ENCODE measurements around the gene SOCS6. TPM values are rescaled to one million over a fixed set of nuclear protein-coding genes. Genes with fewer than 3 reads are reported as not detected.

The SOCS6 gene
- total RNA-seq, 1 donor from 2014 or later: 5.5 TPM

- Histone ChIP-seq H3K36me3 (no peaks in the 10 kb centered on the region), H3K4me1 (no peaks in the 10 kb centered on the region), H3K27me3 (no peaks in the 10 kb centered on the region), H3K27ac (no peak overlapping the region), H3K9me3 (no peaks in the 10 kb centered on the region), H3K4me3 (no peak overlapping the region)
- intact Hi-C loops (cut with DNase I): no loop called here
- no peak for DNase-seq (ENCODE audit: low spot score in 2 of 2)
- no peak for TF ChIP-seq CTCF (IDR thresholded peaks at IDR 0.05)
These were observed 8.6 kb upstream of the SOCS6 start for GRCh38 chr18:70280007-70280925.

GRCh38 chr18:70284976-70285620, 3.7 kb upstream of the SOCS6 start:
- no peak overlapping the region for H3K27ac ChIP-seq
- no peak for DNase-seq (ENCODE audit: low spot score in 2 of 2)
- H3K9me3 ChIP-seq: no peaks in the 10 kb centered on the region
- no peaks in the 10 kb centered on the region for H3K36me3 ChIP-seq
- H3K4me1 ChIP-seq: peaks cover 0 to 2% of the 10 kb centered on the region in 2 donors
- intact Hi-C loops (cut with DNase I): no loop called here
- no peak for TF ChIP-seq CTCF (IDR thresholded peaks at IDR 0.05)
- no peak overlapping the region for H3K4me3 ChIP-seq
- no peaks in the 10 kb centered on the region for H3K27me3 ChIP-seq

- intact Hi-C loops (cut with DNase I): loop anchor here (2.0 kb wide), 3 partner anchors 39 to 135 kb away; no protein-coding TSS in a partner anchor
- Histone ChIP-seq H3K27me3 (no peaks in the 10 kb centered on the region), H3K4me3 (peak overlapping the region in 1 of 2 donors; percentile 93), H3K9me3 (no peaks in the 10 kb centered on the region), H3K27ac (peak overlapping the region in 1 of 2 donors; percentile 76), H3K4me1 (peaks cover 8 to 19% of the 10 kb centered on the region in 2 donors), H3K36me3 (no peaks in the 10 kb centered on the region)
- no peak for DNase-seq (ENCODE audit: low spot score in 2 of 2)
- TF ChIP-seq CTCF (IDR thresholded peaks at IDR 0.05): no peak
These were observed 1.1 kb upstream of the SOCS6 start for GRCh38 chr18:70287731-70288130.

- no peaks in the 10 kb centered on the region for H3K27me3 ChIP-seq
- intact Hi-C loops (cut with DNase I): loop anchor here (2.0 kb wide), 3 partner anchors 38 to 134 kb away; no protein-coding TSS in a partner anchor
- peak overlapping the region; percentile 87 to 93 for H3K4me3 ChIP-seq
- H3K9me3 ChIP-seq: no peaks in the 10 kb centered on the region
- H3K36me3 ChIP-seq: no peaks in the 10 kb centered on the region
- no peak for TF ChIP-seq CTCF (IDR thresholded peaks at IDR 0.05)
- peaks cover 8 to 24% of the 10 kb centered on the region in 2 donors for H3K4me1 ChIP-seq
- no peak for DNase-seq (ENCODE audit: low spot score in 2 of 2)
- peak overlapping the region; percentile 76 to 96 for H3K27ac ChIP-seq
These were observed 534 bp upstream of the SOCS6 start for GRCh38 chr18:70288171-70288850.
